ENCODE measurements around the gene SPAG9. TPM values are rescaled to one million over a fixed set of nuclear protein-coding genes. Genes with fewer than 3 reads are reported as not detected.
"Not testable (repeated sequence)": the region's sequence is repeated elsewhere in the genome, so short reads cannot be mapped to it uniquely, and the experiment has no call there.

Gene SPAG9
- total RNA-seq, 1 experiment from 2014 or later, result 144 TPM

- in situ Hi-C loops (cut with HindIII; ENCODE audit: low pct_unique_long_range_greater_than_20kb, low sequenced_read_pairs), result no loop called here
These were observed 5.5 kb downstream of the SPAG9 start for GRCh38 chr17:51115179-51115578.

GRCh38 chr17:51112303-51113222, 8.1 kb downstream of the SPAG9 start:
- BruUV-seq (replicated peaks); H3K4me1 ChIP-seq (ENCODE audit: control insufficient read depth, insufficient read depth, low read length); DNase-seq (ENCODE audit: low read depth, low spot score); CTCF ChIA-PET; H3K36me3 ChIP-seq (ENCODE audit: control insufficient read depth, insufficient read depth, low read length); intact Hi-C loops (cut with micrococcal nuclease; ENCODE audit: unreplicated experiment); H3K4me3 ChIP-seq (ENCODE audit: low read depth in 2 of 2, low read length in 2 of 2); H3K27me3 ChIP-seq (ENCODE audit: control insufficient read depth, insufficient read depth, low read length); in situ Hi-C loops (cut with HindIII; ENCODE audit: low pct_unique_long_range_greater_than_20kb, low sequenced_read_pairs); ATAC-seq; H3K27ac ChIP-seq (ENCODE audit: low read length); H3K9me3 ChIP-seq (ENCODE audit: control insufficient read depth, insufficient read depth, low read depth, low read length): not testable (repeated sequence)
- POLR2A ChIA-PET, result interaction anchor here (0.7 kb wide), 1 partner anchor 77 kb away, joined by 4 read pairs; no protein-coding TSS in a partner anchor

More at GRCh38 chr17:51115179-51115578, 5.5 kb downstream of the SPAG9 start:
- no TSS peak for BruUV-seq (replicated peaks)
- ChIA-PET CTCF (interaction anchor here (0.7 kb wide), 1 partner anchor 1095 kb away, joined by 4 read pairs; no protein-coding TSS in a partner anchor), POLR2A (interaction anchor here (0.6 to 0.7 kb wide), 3 partner anchors 90 to 1092 kb away, joined by 3 to 7 read pairs (median 3); partner anchors contain the start of gene TOB1)
- Histone ChIP-seq H3K27me3 (ENCODE audit: control insufficient read depth, insufficient read depth, low read length) (no peaks in the 10 kb centered on the region), H3K9me3 (ENCODE audit: control insufficient read depth, insufficient read depth, low read depth, low read length) (no peaks in the 10 kb centered on the region), H3K27ac (ENCODE audit: low read length) (no peak overlapping the region), H3K4me1 (ENCODE audit: control insufficient read depth, insufficient read depth, low read length) (peaks cover 17% of the 10 kb centered on the region), H3K36me3 (ENCODE audit: control insufficient read depth, insufficient read depth, low read length) (peaks cover 3% of the 10 kb centered on the region; the same call in 1 of the 2 replicates), H3K4me3 (ENCODE audit: low read depth in 2 of 2, low read length in 2 of 2) (no peak overlapping the region)
- DNase-seq (ENCODE audit: low read depth, low spot score) (no peak), ATAC-seq (no peak)
- intact Hi-C loops (cut with micrococcal nuclease; ENCODE audit: unreplicated experiment), result no loop called here
- TF ChIP-seq TCF7L2 (IDR thresholded peaks at IDR 0.05; ENCODE audit: low read depth, low read length), result no peak
- TF ChIP-seq SIN3A (IDR thresholded peaks at IDR 0.05; ENCODE audit: borderline replicate concordance, insufficient read depth, low read depth, low read length), result no peak
- no peak for TF ChIP-seq REST (IDR thresholded peaks at IDR 0.05; ENCODE audit: insufficient read depth in 1 of 2, low read depth in 2 of 2, low read length in 1 of 2)
- TF ChIP-seq POLR2AphosphoS5 (IDR thresholded peaks at IDR 0.05; ENCODE audit: low read depth, low read length), result no peak
- TF ChIP-seq, protein P1, sequence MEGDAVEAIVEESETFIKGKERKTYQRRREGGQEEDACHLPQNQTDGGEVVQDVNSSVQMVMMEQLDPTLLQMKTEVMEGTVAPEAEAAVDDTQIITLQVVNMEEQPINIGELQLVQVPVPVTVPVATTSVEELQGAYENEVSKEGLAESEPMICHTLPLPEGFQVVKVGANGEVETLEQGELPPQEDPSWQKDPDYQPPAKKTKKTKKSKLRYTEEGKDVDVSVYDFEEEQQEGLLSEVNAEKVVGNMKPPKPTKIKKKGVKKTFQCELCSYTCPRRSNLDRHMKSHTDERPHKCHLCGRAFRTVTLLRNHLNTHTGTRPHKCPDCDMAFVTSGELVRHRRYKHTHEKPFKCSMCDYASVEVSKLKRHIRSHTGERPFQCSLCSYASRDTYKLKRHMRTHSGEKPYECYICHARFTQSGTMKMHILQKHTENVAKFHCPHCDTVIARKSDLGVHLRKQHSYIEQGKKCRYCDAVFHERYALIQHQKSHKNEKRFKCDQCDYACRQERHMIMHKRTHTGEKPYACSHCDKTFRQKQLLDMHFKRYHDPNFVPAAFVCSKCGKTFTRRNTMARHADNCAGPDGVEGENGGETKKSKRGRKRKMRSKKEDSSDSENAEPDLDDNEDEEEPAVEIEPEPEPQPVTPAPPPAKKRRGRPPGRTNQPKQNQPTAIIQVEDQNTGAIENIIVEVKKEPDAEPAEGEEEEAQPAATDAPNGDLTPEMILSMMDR (IDR thresholded peaks at IDR 0.05), result no peak

DNA sequence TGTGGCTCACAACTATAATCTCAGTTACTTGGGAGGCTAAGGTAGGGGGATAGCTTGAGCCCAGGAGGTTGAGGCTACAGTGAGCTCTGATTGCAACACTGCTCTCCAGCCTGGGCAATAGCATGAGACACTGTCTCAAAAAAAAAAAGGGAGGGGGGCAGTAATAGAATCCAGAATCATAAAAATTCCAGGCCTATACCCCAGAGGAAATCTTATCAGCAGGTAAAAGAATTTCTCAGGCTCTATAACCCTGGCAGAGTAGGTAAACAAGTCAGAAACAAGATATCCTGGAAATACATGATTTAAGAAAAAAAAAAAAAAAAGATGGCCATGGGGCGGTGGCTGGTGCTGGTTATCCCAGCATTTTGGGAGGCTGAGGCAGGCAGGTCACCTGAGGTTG, 12.9 kb downstream of the SPAG9 start:
- ChIA-PET CTCF (no interaction called here), POLR2A (interaction anchor here (1.0 kb wide), 1 partner anchor 19 kb away, joined by 6 read pairs; no protein-coding TSS in a partner anchor)
- Histone ChIP-seq H3K4me3 (ENCODE audit: low read depth in 2 of 2, low read length in 2 of 2) (no peak overlapping the region), H3K27me3 (ENCODE audit: control insufficient read depth, insufficient read depth, low read length) (no peaks in the 10 kb centered on the region), H3K4me1 (ENCODE audit: control insufficient read depth, insufficient read depth, low read length) (no peaks in the 10 kb centered on the region), H3K36me3 (ENCODE audit: control insufficient read depth, insufficient read depth, low read length) (no peaks in the 10 kb centered on the region), H3K9me3 (ENCODE audit: control insufficient read depth, insufficient read depth, low read depth, low read length) (no peaks in the 10 kb centered on the region), H3K27ac (ENCODE audit: low read length) (no peak overlapping the region)
- intact Hi-C loops (cut with micrococcal nuclease; ENCODE audit: unreplicated experiment), result no loop called here
- in situ Hi-C loops (cut with HindIII; ENCODE audit: low pct_unique_long_range_greater_than_20kb, low sequenced_read_pairs), result no loop called here
- ATAC-seq, result no peak
- TF ChIP-seq TCF7L2 (IDR thresholded peaks at IDR 0.05; ENCODE audit: low read depth, low read length) (no peak), SIN3A (IDR thresholded peaks at IDR 0.05; ENCODE audit: borderline replicate concordance, insufficient read depth, low read depth, low read length) (no peak), REST (IDR thresholded peaks at IDR 0.05; ENCODE audit: insufficient read depth in 1 of 2, low read depth in 2 of 2, low read length in 1 of 2) (no peak), POLR2AphosphoS5 (IDR thresholded peaks at IDR 0.05; ENCODE audit: low read depth, low read length) (no peak)
- TF ChIP-seq, protein P1 (IDR thresholded peaks at IDR 0.05), result no peak
- no TSS peak for BruUV-seq (replicated peaks)
- DNase-seq (ENCODE audit: low read depth, low spot score), result no peak

Data from Panc1 (cell line).